ENCODE results near the gene DUSP7.
A peak's percentile ranks its signal among the peaks of the same experiment; 100 is the strongest.

The DUSP7 gene

DNA sequence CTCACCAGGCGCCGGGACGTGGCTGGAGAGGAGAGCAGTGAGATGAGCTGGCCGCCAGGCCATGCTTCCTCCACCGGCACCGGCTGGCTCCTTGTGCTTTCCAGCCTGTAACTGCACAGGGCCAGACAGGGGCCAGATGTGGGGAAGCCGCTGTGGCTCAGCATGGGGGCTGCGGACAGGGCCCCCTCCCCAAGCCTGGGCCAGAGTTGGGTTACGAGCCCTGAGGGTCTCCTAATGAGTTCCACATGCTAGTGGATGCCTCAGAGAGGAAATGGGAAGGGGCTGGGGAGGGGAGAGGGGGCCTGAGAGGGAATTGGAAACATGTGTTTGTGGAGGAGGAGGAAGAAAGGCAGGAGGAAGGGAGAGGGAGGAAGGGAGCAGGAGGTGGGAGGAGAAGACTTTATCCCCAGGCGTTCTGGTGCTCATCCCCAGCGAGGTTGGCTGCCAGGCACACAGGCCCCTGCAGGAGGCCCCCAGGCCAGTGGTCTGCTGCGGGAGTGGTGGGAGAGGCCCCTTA, 11.7 kb upstream of the DUSP7 start:
- DNase-seq (ENCODE audit: low read depth, low spot score) = no peak

DNA sequence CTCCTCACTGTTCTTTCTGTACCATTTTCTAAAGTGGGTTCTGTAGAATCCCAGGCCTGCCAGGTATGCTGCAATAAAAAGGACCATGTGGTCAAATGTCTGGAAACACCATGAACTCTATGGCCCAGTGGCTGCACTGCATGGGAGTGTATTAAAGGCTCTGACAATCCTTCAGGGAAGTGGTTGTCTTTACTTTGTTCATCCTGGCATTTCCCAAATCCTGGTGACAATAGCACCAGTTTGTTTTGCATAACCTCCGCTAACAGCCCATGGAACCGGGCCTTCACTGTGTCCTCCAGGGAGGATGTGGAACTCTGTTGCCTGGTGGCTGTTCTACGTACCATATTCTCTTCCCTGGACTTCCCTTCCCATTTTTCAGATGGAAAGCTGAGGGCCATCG, 11.2 kb upstream of the DUSP7 start:
- no peak for DNase-seq (ENCODE audit: low read depth, low spot score)

DNA sequence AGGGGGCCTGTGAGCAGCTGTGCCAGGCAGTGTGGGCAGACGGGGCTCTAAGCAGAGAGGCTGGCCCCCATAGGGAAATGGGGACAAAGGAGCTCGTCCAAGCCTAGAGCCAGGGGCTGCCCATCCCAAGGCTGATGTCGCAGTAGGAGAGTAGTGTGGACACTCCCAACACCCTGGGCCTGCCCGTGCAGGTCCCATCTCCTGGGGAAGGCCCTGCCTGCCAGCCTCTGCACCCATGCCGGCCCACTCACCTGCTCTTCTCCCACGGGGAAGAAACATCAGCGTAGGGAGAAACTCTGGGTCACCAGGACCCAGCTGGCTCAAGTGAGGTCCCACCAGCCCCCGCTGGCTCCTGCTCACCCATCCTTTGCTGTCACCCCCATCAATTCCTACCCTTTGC, 10.7 kb upstream of the DUSP7 start:
- no peak for DNase-seq (ENCODE audit: low read depth, low spot score)

DNA sequence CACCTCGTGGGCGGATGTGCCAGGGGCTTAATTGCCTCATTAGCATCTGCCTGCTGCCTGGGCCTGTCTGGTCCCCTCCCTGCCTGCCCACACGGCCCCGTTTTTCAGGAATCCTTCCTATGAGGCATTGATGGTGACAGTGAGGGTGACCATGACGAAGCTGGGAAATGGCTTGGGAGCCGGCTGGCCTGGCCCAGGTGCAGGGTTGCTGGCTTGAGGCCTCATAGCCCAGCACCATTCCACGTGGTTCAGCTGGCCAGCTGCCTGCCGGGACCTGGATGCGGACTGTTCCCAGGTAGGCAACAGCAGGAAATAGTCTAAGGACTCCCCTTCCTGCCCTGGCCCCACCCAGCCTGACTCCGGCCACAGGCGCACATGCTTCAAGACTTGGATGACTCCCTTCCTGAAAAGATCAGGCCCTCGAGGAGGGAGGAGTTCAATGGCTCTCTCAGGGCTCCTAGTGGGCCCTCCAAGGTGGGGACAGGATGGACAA, 8.9 kb upstream of the DUSP7 start:
- no peak for DNase-seq (ENCODE audit: low read depth, low spot score)

DNA sequence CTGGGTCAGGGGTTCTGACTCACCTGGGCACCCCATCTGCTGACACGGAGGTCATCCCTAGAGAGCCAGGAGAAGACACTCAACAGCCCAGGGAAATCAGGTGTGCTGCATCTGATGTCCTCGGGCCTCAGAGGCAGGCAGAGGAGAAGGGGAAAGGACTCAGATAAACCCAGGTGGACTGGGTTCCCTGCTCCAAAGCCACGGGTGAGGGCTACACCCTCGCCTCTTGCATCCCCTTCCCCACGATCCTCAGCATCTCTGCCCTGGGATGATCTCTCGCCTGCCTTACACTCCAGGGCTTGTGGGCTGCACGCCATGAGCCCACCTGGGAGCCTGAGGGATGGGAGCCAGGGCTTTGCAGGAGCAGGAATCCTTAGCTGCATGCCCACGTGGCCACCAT, 8.2 kb upstream of the DUSP7 start:
- no peak for DNase-seq (ENCODE audit: low read depth, low spot score)

DNA sequence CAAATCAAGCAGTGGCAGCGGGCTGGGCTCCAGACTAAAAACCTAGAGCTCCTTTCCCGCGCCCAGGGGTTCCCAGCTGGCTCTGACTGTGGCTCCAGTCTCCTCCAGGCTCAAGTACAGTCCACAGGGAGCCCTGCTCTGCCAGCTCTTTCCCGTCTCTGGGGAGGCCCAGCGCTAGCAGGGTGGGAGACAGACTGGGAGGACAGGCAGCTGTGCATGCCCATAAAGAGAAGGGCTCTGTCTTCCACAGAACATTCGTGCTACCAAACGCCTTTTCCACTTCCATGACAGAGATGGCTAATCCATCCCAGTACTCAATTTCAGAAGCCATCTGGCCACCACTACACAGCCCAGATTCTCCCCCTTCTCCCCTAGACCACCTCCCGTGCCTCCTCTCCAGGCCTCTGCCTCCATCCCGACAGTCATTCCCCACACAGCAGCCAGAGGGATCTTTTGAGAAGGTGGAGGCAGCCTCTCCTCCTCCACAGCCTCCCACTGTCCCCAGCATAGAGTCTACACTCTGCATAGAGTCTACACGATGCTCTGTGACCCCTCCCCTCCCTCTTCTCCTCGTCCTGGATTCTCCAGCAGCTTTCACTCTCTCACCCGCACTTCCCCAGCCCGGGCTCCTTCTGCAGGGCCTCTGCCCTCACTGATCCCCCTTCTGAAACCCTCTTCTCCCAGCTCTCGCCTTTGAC, 6.8 kb upstream of the DUSP7 start:
- no peak for DNase-seq (ENCODE audit: low read depth, low spot score)

DNA sequence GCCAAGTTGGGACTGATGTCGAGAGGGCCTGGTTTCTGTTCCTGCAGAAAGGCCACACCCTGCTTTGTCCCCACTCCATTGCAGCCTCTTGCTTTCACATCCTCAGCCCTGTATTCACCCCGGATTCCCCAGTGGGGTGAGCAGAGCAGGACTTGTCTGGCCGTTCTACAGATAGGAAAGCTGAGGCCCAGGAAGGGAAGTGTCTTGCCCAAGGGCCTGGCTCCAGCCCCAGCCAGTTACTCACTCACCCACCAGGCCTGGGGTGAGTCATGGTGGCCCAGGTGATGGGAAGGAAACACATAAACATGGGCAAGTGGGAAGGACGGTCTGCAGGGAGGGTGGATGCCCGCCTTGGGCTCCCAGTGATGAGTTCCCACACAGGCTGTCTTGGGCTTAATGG, 6.1 kb upstream of the DUSP7 start:
- DNase-seq (ENCODE audit: low read depth, low spot score) = no peak

DNA sequence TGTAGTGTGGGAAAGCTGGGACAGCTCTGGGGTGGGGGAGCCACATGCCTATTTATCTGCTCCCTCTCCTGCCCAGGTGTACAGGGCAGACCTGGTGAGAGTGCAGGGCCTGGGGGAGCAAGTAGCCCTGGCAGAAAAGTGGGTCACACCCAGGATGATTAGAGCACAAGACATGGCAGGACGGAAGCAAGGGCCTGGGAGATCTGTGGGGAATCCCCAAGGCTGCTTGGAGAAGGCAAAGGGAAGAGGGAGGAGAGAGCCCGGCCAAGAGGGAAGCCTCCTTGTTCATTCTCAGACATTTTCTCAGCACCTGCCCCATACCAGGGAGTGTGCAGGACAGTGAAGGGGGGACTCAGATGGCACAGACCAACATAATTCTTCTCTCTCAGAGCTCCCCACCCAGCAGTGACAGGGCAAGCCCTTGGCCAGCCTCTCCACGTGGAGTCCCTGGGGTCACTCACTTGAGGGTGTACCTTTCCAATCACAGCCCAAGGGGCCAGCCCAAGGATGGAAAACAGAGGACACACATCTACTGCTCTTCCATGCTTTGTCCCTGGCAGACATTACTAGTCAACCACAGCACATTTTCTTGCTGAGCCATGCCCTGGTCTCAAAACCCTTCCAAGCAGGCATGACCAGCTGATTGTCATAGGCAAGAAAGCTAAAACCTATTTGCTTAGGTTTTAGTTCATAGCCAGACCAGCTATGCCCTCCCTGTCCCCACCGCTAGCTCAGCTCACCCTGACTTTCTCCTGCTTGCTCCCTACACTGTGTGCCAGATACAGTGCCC, 4.9 kb upstream of the DUSP7 start:
- DNase-seq (ENCODE audit: low read depth, low spot score) = no peak

DNA sequence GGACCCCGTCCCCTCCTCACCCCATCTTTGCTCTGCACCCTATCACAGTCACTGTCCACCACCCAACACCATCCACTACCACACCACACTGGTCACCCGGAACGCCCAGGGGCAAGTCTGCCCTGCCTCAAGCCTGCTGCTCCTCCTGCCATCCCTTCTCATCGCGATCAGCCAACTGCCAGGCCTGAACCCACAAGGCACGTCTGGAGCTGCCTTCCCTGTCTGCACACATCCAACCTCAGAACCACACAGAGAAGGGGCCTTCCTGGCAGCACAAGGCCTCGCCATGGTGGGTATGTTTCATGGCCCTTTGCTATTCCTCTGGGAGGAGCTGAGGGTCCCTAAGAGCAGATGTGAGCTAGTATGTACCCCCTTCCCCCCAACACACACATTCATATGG, 3.4 kb upstream of the DUSP7 start:
- DNase-seq (ENCODE audit: low read depth, low spot score) = no peak

DNA sequence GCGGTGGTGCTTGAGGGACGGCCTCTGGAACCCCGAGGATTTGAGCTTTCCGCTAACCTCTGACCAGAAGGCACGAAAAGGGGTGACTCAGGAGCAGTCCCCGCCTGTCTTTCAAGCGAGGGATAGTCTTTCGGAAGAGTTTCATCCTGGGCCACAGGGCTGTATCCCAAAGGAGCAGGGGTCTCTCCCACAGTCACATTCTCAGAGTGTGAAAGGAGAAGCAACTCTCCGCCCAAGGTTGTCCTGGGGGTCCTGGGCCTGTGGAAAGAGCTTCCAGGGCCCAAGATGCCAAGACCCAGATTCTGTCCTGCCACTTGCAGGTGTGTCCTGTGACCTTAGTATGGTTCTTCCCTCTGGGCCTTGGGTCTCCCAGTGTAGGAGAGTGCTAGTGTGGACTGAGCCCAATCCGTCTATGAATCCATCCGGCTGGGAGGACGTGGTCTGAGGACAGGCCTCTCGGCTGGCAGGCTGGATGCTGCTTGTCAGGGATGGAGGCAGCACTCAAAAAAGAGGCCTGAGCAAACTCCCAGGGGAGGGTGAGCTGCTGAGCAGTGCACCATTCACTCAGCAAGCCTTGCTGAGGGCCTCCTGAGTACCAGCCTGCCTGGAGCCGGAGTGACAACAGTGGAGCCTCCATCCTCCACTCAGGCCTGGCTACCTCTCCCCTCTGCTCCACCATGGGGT, 1.6 kb upstream of the DUSP7 start:
- DNase-seq (ENCODE audit: low read depth, low spot score) = no peak

DNA sequence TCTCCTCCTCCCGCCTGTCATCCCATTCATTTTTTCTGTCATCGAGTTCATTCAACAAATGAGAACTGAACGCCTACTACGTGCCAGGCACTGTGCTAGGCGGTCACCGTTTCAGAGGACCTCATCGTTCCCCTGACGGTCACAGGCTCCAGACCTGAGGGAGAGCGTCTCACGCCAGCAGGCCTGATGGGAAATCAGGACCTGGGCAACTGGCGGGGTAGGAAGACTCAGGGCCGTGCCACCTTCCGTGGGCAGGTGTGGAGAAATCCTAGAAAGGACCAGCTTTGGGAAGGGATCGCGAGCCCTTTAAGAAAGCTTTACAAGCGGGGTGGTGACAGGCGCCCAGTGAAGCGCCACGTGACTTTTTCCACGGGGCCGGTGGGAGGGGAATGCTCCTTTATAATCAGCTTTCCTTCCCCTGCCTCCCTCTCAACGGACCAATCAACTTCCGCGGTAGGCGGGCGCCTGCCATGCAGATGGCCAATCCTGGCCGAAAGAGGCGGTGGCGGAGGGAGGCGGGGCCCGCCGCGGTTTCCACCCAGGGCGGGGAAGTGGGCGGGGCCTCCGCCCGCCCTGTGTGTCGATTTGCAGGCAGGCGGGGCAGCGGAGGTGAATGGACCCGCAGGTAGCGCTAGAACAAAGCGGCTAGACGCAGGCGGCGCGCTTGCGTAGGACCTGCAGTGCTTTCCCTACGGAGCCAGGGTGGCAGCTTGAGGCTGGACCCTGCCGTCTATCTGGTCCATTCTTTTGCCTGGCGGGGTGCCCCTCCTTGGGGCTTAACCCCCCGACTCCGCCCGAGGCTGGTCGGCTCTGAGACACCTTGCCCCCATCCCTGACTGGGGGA, 819 bp upstream of the DUSP7 start:
- peak; percentile 99 for DNase-seq (ENCODE audit: low read depth, low spot score)

DNA sequence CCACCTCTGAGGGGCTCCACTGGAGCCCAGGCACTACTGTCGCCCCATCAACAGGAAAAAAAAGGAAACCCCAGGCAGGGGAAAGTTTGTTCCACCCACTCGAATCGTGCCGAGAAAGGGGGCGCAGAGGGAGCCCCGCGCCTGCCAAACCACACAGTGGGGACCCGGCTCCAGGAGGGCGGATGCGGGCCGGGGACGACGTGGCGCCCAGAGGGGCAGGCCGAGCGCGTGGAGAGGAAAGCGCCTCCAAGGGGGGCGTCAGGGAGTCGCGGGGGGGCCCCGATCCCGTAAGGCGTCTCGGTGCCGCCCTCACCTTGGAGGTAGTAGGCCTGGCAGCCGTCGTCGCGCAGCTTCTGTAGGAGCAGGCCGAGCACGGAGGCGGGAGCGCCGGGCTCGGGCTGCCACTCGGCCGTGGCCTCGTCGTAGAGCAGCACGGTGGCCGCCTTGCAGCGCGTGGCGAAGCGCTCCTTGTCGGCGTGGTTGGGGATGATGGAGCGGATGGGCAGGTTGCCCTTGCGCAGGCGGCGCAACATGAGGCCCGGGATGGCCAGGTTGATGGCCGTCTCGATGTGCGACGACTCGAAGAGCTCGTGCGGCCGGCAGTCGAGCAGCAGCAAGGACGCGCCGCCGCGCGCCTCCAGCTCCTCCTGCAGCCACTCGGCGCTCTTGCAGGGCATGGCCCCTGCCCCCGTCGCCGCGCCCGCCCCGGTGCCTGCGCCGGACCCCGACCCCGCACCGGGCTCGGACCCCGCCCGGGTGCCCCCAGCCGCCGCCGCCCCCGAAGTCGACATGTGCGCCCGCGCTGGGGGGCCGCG, 627 bp downstream of the DUSP7 start:
- DNase-seq (ENCODE audit: low read depth, low spot score) = peak; percentile 14

DNA sequence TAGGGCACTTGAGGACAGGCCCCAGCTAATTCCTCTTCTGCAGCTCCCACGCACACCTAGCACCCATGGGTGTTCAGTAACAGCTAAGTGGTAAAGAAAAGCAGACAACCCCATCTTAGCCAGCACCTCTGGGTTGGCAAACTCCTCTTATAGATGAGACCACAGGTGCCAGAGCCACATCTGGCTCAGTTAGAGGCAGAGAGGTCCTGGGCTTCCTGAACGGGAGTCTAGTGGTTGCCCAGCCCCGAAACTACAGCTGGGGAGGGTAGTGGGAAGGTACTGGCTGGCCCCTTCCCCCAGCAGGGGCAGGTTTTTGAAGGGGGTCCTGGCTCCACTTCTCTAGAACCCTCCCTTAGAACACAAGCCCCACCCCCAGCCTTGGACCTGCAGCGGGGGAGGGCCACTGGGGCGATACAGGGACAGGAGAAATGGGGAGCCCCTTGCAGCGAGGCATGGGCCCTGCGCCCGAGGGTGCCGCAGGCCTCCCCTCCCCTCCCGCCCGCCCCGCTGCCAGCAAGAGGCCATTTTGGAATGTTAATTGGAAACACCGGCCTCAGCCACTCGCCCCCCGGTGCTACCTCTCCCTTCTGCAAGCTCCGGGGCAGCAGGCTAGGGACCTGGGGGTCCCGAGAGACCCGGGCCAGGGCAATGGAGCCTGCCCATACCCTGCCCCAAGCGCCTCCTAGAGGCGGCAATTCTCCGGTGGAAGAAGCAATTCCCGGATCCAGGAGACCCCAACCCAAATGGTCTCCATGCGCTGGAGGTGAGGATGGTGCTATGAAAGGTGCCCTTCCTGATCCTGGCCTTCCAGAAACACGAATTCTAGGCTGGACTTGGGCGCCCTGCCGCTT, 1.5 kb downstream of the DUSP7 start:
- no peak for DNase-seq (ENCODE audit: low read depth, low spot score)

DNA sequence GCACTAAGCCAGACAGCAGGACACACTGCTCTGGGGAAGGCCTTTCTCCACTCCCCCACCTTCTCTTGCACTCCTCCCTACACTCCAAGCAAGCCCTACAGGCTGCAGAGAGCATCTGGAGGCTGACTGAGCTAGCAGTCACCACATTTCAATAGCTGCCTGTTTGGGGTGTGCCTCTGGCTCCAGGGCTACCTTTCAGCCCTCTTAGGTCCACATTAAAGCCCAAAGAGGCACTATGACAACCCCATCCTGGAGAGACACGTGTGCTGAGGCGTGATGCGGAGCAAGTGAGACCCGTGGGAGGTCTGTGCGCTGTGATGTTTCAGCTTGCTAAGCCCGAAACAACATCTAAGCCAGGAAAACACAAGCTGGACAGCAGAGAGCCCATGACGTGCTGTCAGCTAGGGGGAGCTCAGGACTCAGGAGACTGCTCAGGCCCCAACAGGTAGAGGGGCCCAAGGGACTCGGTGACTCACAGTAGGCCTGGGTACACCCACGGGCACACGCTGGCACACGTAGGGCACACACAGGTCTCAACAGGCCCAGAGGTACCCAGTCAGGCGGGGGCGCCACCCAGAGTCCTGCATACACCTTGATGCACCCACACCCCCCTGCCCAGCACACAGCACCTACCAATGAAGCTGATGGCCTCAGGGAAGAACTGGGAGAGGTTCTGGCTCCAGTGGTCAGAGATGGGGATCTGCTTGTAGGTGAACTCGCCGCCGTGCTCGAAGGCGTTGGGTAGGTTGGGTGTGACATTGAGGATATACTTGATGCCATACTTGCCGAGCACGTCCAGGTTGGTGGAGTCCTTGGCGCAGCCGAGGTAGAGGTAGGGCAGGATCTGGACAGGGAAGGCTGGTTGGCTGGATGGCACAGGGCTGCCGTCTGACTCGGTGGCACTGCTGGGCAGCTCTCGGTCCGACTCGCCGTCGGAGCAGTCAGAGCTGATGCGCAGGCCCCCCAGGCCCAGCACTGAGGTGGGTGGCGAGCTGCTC, 2.8 kb downstream of the DUSP7 start:
- no peak for DNase-seq (ENCODE audit: low read depth, low spot score)

DNA sequence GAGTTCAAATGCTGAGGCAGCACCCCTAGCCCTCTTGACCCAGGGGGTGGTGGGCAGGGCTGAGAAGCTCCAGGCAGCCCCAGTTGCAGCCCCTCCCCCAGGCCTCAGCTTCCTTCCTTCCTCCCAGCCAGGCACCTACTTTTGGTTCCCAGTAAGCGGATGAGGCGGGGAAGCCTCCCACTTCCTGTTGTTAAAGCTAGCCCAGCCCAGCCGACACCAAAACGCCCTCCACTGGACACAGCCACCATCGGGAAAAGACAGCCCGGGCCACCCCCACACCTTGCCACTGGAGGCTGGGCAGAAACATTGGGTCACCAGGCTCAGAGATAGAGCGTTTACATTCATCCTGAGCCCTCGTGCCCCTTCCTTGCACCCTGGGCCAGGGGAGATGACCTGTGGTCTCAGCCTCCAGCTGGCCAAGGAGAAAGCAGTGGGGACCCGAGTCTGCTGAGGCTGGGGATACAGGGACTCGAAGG, 3.5 kb downstream of the DUSP7 start:
- DNase-seq (ENCODE audit: low read depth, low spot score) = no peak

DNA sequence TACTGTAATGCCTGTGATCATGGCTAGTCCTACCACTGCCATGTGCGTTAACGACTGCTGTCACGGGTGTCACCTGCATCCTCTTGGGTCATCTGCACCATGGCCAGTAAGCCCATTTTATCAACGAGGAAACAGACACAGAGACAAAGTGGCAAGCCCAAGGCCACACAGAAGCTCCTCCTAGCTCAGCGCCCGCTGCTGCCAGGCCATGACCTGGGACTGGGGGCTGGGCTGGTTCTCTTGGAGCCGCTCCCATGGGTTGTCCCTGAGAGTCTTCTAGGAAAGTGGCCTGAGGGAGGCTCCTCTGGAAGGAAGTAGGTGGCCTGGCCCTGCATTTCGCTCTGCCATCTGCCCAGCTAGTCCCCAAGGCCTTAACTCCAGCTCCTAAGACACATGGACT, 4.9 kb downstream of the DUSP7 start:
- no peak for DNase-seq (ENCODE audit: low read depth, low spot score)

DNA sequence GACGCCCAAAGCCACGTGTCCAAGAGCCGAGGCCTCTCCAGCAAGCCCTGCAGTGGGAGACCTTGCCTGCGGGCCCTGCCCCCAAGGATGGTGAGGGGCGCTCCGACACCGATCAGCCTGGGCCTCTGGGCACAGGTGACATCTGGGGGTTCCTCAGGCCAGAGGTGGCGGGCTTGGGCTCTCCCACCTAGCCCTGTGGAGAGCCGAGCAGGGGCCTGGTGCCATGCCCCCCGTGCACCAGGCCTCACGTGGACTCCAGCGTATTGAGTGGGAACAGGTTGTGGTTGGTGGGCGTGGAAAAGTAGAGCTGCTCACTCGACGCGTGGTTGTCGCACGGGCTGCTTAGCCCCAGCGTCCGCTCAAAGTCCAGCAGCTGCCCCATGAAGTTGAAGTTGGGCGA, 5.8 kb downstream of the DUSP7 start:
- no peak for DNase-seq (ENCODE audit: low read depth, low spot score)

DNA sequence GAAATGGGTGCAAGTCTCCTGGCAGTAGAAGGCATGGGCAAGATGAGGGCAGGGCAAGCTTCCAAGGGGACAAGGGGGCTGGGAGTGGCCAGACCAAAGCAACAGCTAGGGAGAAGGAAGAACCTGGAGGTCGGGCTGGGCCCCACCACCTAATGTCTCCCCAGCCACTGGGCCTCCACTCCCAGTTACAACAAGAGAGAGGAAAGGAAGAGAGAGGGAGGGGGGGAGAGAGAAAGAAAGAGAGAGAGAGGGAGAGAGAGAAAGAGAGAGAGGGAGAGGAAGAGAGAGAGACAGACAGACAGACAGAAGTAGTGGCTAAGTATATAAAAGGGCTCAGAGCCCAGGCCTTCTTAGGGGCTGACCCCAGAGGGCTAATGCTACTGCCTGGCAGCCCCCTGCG, 6.9 kb downstream of the DUSP7 start:
- no peak for DNase-seq (ENCODE audit: low read depth, low spot score)
